GM18520 (cell line): Measurements from ENCODE around the gene HSD11B2.
A peak's percentile ranks its signal among the peaks of the same experiment; 100 is the strongest.

Experiments used
- ATAC-seq: cut with Tn5 transposase; IDR thresholded peaks from one replicate; pipeline ENCODE4 v1.9.1; 2021; ENCODE audit not compliant: unreplicated experiment

Gene HSD11B2

DNA sequence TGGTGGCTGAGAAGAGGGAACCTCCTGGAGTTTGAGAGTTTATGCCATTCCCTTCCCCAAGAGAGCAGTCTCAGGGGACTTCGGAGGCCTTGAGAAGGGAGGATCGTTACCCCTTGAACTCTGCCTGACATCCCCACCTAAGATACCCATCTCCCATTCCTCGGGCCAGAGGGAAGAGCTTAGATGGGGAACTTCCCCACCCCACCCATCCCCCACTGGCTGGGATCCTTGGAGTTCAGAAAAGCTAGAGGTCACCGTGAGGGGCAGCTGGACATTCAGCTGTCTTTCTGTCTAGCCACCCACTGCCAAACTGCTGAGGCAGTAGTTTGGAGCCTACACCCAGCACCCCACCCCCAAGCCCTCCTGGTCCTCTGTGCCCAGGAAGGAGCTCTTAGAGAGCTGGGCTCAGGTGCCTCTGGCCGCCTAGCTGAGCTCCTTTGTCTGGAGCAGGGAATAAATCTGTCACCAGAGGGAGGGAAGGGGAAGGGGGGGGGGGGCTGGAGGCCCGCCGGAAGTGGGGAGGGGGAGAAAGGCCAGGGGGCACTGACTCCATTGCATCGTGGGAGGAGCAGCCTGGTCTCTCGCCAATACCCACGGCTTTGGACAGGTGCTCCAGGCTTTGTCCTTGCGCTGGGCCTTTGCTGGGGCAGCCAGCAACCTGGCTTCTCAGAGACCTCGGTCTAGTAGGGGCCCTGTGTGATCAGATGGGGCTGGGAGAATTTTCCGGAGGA, 1.0 kb downstream of the HSD11B2 start:
- no peak for ATAC-seq

- ATAC-seq: no peak
These were observed 1.6 kb downstream of the HSD11B2 start for GRCh38 chr16:67432506-67432890.

- ATAC-seq: no peak
These were observed 2.3 kb downstream of the HSD11B2 start for GRCh38 chr16:67433131-67433719.

DNA sequence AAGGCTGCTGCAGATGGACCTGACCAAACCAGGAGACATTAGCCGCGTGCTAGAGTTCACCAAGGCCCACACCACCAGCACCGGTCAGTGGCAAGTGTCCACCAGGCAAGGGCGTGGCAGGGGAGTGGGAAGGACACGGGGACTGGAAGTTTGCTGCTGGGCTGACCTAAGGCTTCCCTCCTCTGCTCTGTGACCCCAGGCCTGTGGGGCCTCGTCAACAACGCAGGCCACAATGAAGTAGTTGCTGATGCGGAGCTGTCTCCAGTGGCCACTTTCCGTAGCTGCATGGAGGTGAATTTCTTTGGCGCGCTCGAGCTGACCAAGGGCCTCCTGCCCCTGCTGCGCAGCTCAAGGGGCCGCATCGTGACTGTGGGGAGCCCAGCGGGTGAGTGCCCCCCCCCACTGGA, 4.8 kb downstream of the HSD11B2 start:
- no peak for ATAC-seq

- ATAC-seq: no peak
These were observed 5.8 kb downstream of the HSD11B2 start for GRCh38 chr16:67436640-67437193.

DNA sequence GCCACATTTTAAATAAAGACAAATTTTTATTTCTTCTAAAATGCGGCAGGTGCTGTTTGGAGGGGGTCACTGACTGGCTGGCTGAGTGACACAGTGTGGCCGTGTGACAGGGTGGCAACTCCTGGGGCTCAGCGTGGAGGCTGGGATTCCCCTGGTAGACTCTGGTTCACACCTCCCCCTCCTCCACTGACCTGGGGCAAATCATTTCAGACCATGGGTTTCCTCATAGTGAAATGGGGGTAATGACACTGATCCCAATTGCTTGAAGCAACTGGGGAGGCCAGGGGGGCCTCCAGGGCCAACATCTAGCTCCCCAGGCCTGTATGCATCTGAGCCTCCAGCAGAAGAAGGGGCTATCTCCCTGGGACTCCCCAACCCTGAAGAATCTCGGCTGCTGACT, 6.6 kb downstream of the HSD11B2 start:
- peak; percentile 51 for ATAC-seq

DNA sequence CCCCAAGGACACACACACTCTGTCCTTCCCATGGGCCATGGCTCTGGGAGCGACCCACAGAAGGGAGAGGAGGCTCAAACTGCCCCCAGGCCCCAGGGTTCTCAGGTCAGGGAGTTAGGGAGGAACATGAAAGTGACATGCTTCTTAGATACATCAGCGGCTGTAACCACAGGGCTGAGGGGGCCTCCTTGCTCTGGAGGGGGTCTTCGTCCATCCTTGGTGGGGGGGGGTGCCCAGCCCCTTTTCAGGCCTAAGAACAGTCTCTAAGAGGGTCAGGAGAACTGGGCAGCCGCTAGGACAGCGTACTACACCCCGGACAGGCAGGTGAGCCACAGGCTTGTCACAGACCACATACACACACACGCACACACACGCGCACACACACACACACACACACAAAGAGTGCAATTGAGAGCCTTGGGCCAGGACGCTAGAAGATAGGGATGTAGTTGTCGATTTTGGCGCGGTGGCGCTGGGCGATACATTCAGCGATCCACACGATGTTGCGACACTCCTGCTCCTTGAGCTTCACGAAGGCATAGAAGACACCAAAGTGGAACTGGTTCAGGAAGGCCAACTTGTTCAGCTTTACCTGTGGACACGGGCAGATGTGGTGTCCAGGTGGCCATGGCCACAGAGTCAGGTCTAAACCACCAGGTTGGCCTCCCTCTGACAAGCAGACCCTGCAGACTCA, 7.3 kb downstream of the HSD11B2 start:
- ATAC-seq: no peak

DNA sequence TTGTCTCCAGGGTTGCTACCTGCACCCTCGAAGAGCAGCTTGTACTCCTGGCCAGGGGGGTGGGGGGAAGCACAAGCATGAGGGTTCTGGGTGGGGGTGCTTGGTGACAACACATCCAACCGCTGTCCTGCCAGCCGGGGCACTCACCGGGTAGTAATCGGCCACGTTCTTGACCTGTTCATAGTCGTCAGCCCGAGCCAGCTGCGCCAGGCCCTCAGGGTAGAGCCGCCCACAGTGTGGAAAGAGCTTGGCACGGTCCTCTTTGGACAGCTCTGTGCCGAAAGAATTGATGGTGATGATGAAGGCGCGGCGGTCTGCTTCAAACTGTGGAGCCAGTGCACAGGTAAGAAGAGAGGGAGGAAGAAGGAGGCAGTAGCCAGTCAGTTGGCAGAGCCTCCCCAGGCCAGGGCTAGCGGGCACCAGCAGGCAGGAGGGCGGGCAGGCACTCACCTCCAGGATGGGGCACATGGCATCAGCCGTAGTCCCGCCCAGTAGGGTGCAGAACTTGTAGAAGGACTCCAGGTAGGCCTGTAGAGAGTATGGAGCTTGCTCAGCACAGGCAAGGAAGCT, 8.0 kb downstream of the HSD11B2 start:
- no peak for ATAC-seq

DNA sequence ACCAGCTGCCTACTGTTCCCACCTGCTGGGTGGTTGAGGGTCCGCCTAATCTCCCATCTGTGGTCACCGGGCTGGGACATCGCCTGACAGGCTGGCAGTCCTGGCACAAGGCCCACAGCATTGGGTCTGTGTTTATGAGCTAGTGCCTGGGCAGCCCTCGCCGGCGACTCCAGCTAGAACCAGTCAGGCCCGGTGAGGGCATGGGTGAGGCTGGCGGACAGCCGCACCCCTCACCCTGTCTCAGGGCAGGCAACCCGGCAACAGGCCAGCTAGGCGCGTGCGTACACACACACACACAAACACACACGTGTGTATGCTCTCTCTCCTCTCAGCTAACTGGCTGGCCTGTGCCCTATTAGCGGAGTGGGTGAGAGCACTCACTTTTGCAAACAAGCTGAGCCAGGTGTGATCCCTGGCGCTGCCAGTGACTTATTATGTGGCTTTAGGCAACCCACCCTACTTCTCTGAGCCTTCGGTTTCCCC, 10.4 kb downstream of the HSD11B2 start:
- ATAC-seq: no peak

DNA sequence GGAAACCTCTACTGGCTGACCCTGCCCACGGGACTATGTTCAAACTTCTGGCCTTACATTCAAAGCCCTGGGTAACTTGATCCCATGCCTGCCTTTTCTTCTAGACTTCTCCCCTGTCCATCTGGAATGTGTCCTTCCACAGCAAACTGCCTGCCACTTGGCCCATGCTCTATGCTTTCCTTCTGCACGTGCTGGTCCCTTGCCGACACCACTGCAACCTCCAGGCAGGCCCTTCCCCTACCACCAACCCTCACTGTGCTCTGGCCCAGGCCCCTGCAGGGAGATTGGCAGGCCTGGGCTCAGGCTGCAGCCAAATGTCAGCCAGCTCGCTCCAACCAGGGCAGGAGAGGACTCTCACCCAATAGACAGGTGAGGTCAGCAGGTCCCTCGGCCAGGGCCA, 11.0 kb downstream of the HSD11B2 start:
- no peak for ATAC-seq

DNA sequence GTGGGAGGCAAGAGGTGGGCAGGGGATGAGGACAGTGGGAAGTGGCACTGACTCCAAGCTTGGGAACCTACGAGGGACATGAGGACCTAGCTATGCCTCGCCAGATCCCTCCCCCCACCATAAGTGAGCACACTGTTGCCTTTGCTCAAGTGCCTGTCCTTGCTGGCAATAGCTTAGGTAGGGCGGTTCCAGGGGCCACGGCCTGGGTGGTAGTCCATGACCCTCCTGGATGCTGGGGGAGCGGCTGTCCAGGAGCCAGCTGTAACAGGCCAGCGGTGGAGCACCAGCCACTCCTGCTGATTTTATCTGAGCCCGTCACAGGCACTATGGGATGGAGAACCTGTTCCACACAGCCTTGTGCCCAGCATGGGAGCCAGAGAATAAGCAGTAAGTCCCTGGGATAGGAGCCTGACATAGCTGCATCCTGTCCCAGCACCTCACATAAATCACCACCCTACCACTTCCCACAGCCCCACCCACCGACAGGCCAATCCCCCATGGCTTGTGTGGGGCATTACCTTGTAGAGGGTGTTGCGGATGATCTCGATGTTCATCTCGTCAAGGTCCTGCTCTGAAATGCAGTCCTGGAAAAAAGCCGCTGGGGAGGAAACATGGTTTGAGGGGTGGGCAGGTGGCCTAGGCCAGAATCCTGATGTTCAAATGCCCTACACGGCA, 11.8 kb downstream of the HSD11B2 start:
- ATAC-seq: no peak

- no peak for ATAC-seq
These were observed 12.3 kb downstream of the HSD11B2 start for GRCh38 chr16:67443265-67443664.

DNA sequence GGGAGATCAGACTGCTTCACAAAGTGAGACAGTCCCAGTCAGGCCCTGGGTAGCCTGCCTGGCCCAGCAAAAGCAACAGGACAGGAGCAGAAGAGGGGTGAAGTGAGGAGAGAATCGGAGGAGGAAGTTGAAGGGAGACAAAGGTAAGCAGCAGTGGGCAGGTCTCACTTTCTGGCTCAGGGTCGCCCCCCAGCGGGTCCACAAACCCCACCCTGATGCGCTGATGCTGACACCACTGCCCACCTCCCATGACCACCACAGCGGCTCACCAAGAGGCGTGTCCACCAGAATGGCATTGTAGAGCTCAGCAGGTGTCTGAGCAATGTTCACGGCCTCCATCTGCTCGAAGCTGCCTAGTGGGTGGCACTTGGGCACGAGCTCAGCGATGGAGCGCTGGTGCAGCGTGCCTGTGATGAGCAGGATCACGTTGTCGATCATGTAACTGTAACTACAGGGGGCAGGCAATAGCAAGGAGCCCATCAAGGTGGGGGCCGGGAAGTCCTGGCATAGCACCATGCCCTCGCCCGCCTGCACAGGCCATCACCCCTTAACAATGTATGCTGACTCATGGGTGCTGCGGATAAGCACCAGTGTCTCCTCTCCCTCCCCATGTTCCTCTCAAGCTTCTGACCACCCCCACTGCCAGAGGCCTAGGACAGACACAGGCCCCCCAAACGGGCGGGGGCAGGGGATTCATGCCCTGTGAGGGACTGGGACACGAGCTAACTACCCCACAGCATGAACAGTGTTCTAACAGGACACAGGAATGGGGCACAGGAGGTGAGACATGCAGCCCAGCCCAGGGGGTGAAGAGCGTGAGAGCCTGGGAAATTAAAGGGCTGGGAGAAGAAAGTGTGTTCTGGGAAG, 13.6 kb downstream of the HSD11B2 start:
- no peak for ATAC-seq

DNA sequence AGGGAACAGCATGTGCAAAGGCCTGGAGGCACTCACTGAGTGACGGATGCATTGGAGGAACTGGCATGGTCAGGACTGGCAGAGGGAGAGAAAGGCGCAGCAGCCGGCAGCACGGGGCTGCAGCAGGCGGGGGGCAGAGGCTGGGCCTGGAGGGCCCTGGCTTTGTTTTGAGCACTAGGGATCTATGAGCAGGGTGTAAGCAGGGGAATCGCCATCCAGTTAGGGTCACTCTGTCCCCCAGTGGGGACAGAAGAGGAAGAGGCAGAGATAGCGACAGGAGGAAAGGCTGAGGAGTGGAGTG, 14.2 kb downstream of the HSD11B2 start:
- ATAC-seq: no peak

DNA sequence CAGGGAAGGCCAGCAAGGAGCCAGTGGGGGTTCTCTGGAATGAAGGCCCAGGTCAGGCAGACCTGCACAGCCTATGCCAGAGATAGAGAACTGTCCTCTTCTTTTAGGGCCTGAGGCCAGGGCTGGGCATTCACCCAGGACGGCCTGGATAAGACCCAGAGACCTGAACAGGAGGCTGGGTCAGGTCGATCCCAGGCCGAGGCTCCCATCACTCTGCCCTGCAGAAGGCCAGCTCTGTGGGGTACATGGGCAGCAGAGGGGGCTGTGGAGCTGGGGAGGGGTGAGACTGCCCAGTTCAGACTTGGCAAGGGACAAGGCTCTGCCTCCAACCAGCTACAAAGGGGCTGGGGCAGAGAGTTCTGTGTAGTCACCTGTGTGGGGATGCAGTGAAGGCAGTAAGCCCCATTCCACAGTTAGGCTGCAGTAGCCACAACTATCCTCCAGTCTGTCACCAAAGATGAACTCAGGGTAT, 14.6 kb downstream of the HSD11B2 start:
- ATAC-seq: no peak

- ATAC-seq: no peak
These were observed 15.3 kb downstream of the HSD11B2 start for GRCh38 chr16:67445913-67446907.

GRCh38 chr16:67446968-67447507, 16.1 kb downstream of the HSD11B2 start:
- no peak for ATAC-seq

DNA sequence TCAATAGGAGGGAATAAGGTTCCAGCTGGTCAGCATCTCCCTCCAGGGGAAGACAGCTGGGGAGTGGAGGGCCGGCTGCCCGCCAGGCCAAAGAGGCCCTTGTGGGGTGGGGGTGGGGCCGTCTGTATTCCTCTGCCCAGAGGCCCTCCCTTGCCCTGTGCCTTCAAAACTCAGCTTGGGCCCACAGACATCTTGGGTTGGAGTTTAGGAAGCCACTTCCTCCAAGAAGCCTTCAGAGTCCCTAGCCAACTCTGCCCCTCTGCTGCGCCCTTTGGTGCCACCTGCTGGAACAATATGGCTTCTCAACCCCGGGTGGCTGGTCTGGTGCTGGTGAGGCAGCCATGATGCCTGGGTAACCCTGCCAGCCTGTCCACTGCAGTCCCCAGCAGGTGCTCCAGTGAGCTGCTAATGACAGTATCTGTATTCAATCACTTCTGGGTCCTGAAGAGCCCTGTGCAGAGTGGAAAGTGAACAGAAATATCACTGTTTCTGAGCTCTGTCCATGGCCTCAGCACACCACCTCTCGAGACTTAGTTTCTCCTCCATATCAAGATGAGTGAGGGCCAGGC, 16.7 kb downstream of the HSD11B2 start:
- peak; percentile 61 for ATAC-seq
